HT-29 (cell line): ENCODE results near the gene CRB2. TPM values are rescaled to one million over a fixed set of nuclear protein-coding genes. Genes with fewer than 3 reads are reported as not detected.
"Not testable (repeated sequence)": the region's sequence is repeated elsewhere in the genome, so short reads cannot be mapped to it uniquely, and the experiment has no call there.

Experiments used
- DNase-seq: peaks from one replicate; pipeline ENCODE4 v3.0.0-alpha.2; 2015; ENCODE audit warnings: low spot score
- total RNA-seq: library from RNA; depleted of rRNA; stranded (reverse); fragments of >200 nt; shearing (Covaris generic); gene quantifications from 2 replicates; pipeline ENCODE4 v1.2.3, GENCODE V29; 2014

The CRB2 gene
- total RNA-seq, 1 experiment from 2014 or later: 0.94 TPM

- peak; percentile 83 for DNase-seq
Observed at GRCh38 chr9:123329329-123329955, 26.6 kb upstream of the CRB2 start.

- DNase-seq: no peak
Observed at GRCh38 chr9:123331346-123332060, 24.5 kb upstream of the CRB2 start.

- DNase-seq: not testable (repeated sequence)
Observed at GRCh38 chr9:123333058-123333669, 22.8 kb upstream of the CRB2 start.

GRCh38 chr9:123334639-123335038 is 21.4 kb upstream of the CRB2 start:
- DNase-seq: no peak

GRCh38 chr9:123335193-123335985 is 20.6 kb upstream of the CRB2 start:
- no peak for DNase-seq

- DNase-seq: no peak
Observed at GRCh38 chr9:123335986-123336329, 20.0 kb upstream of the CRB2 start.

GRCh38 chr9:123336449-123336848 is 19.5 kb upstream of the CRB2 start:
- no peak for DNase-seq

- no peak for DNase-seq
Observed at GRCh38 chr9:123336959-123337358, 19.0 kb upstream of the CRB2 start.

GRCh38 chr9:123337971-123338370 is 18.0 kb upstream of the CRB2 start:
- DNase-seq: no peak

GRCh38 chr9:123338710-123339665 is 17.0 kb upstream of the CRB2 start:
- DNase-seq: no peak

GRCh38 chr9:123339666-123340510 is 16.1 kb upstream of the CRB2 start:
- DNase-seq: peak; percentile 31

GRCh38 chr9:123341816-123342215 is 14.2 kb upstream of the CRB2 start:
- no peak for DNase-seq

- DNase-seq: no peak
Observed at GRCh38 chr9:123342247-123342646, 13.8 kb upstream of the CRB2 start.

- no peak for DNase-seq
Observed at GRCh38 chr9:123343443-123344191, 12.4 kb upstream of the CRB2 start.

GRCh38 chr9:123344192-123344949 is 11.6 kb upstream of the CRB2 start:
- no peak for DNase-seq

- DNase-seq: no peak
Observed at GRCh38 chr9:123345567-123345955, 10.4 kb upstream of the CRB2 start.

- DNase-seq: no peak
Observed at GRCh38 chr9:123346026-123346425, 10.0 kb upstream of the CRB2 start.

- DNase-seq: no peak
Observed at GRCh38 chr9:123346826-123347225, 9.2 kb upstream of the CRB2 start.
